Loucy (cell line): ENCODE data around the gene SLC43A2.

Experiments
- H2AFZ ChIP-seq: fragments of 200-600 bp; sonication (generic); 2 replicates; pipeline ENCODE4 v1.6.0; 2016; ENCODE audit warnings: antibody characterized with exemption, mild to moderate bottlenecking, low read length, moderate library complexity
- H3F3A ChIP-seq: fragments of 200-600 bp; 2 replicates; pipeline ENCODE4 v1.6.0; 2016; ENCODE audit warnings: antibody characterized with exemption, low read depth, mild to moderate bottlenecking
- H3K27me3 ChIP-seq: fragments of 200-600 bp; sonication (generic); 2 replicates; pipeline ENCODE4 v1.6.1; 2014; ENCODE audit warnings: low read length, mild to moderate bottlenecking; ENCODE audit not compliant: insufficient read depth, poor library complexity, severe bottlenecking
- H3K36me3 ChIP-seq: fragments of 200-600 bp; sonication (generic); 2 replicates; pipeline ENCODE4 v1.6.1; 2016; ENCODE audit warnings: low read length; ENCODE audit not compliant: insufficient read depth
- H3K4me1 ChIP-seq: fragments of 200-600 bp; sonication (generic); 2 replicates; pipeline ENCODE4 v1.5.1; 2014; ENCODE audit warnings: low read length, mild to moderate bottlenecking; ENCODE audit not compliant: insufficient read depth, poor library complexity, severe bottlenecking
- H3K4me2 ChIP-seq: fragments of 200-600 bp; sonication (generic); 2 replicates; pipeline ENCODE4 v1.6.0; 2014; ENCODE audit warnings: antibody characterized with exemption, low read length, low read depth, mild to moderate bottlenecking; ENCODE audit not compliant: poor library complexity, severe bottlenecking
- H3K4me3 ChIP-seq: fragments of 200-600 bp; sonication (generic); 2 replicates; pipeline ENCODE4 v1.5.1; 2014; ENCODE audit warnings: low read length, mild to moderate bottlenecking, mixed read lengths; ENCODE audit not compliant: poor library complexity, severe bottlenecking
- H3K79me2 ChIP-seq: fragments of 200-600 bp; sonication (generic); 2 replicates; pipeline ENCODE4 v1.6.1; 2014; ENCODE audit warnings: low read length; ENCODE audit not compliant: insufficient read depth
- H3K9ac ChIP-seq: fragments of 200-600 bp; sonication (generic); 2 replicates; pipeline ENCODE4 v1.6.0; 2014; ENCODE audit warnings: mild to moderate bottlenecking, low read depth, low read length, moderate library complexity; ENCODE audit not compliant: poor library complexity, severe bottlenecking
- H3K9me2 ChIP-seq: fragments of 200-600 bp; sonication (generic); replicated peaks from 2 replicates; pipeline ENCODE4 v1.6.1; 2016; ENCODE audit warnings: low read depth, low read length, mixed read lengths
- H3K9me3 ChIP-seq: fragments of 200-600 bp; sonication (generic); 2 replicates; pipeline ENCODE4 v1.6.1; 2014; ENCODE audit warnings: mild to moderate bottlenecking, antibody characterized with exemption, low read length, low read depth; ENCODE audit not compliant: insufficient read depth
- H4K20me1 ChIP-seq: fragments of 200-600 bp; sonication (generic); 2 replicates; pipeline ENCODE4 v1.6.0; 2014; ENCODE audit warnings: antibody characterized with exemption, low read length, mild to moderate bottlenecking; ENCODE audit not compliant: insufficient read depth, poor library complexity, severe bottlenecking
- CTCF ChIP-seq: fragments of 200-600 bp; sonication (generic); conservative IDR thresholded peaks from 2 replicates; pipeline ENCODE4 v1.5.1; 2014; ENCODE audit warnings: mild to moderate bottlenecking, antibody characterized with exemption, low read length
- EZH2phosphoT487 ChIP-seq: fragments of 200-600 bp; IDR thresholded peaks from 2 replicates; pipeline ENCODE4 v1.6.1; 2018; ENCODE audit warnings: antibody characterized with exemption, mild to moderate bottlenecking, moderate library complexity, borderline replicate concordance

Gene SLC43A2

GRCh38 chr17:1546292-1546922 is 82.2 kb downstream of the SLC43A2 start:
- Histone ChIP-seq H2AFZ (no peak overlapping the region), H3K9ac (no peak overlapping the region), H3K9me2 (no peaks in the 10 kb centered on the region), H3K36me3 (peaks cover 36% of the 10 kb centered on the region; the same call in 1 of the 2 replicates), H3K9me3 (no peaks in the 10 kb centered on the region), H3K79me2 (no peaks in the 10 kb centered on the region), H3K4me3 (no peak overlapping the region), H3K4me1 (no peaks in the 10 kb centered on the region), H3K4me2 (no peak overlapping the region), H3F3A (no peaks in the 10 kb centered on the region), H3K27me3 (no peaks in the 10 kb centered on the region), H4K20me1 (no peaks in the 10 kb centered on the region)
- TF ChIP-seq EZH2phosphoT487 (no peak), CTCF (no peak)

- H3K79me2 ChIP-seq = no peaks in the 10 kb centered on the region
- no peak overlapping the region for H2AFZ ChIP-seq
- H3K9me2 ChIP-seq = no peaks in the 10 kb centered on the region
- TF ChIP-seq EZH2phosphoT487 (no peak), CTCF (no peak)
- no peaks in the 10 kb centered on the region for H3F3A ChIP-seq
- no peaks in the 10 kb centered on the region for H4K20me1 ChIP-seq
- H3K9me3 ChIP-seq = no peaks in the 10 kb centered on the region
- no peaks in the 10 kb centered on the region for H3K4me1 ChIP-seq
- H3K36me3 ChIP-seq = peaks cover 36% of the 10 kb centered on the region; the same call in 1 of the 2 replicates
- no peaks in the 10 kb centered on the region for H3K27me3 ChIP-seq
- H3K9ac ChIP-seq = no peak overlapping the region
- H3K4me3 ChIP-seq = no peak overlapping the region
- H3K4me2 ChIP-seq = no peak overlapping the region
Observed at GRCh38 chr17:1545618-1546017, 83.0 kb downstream of the SLC43A2 start.

GRCh38 chr17:1542316-1542715 is 86.3 kb downstream of the SLC43A2 start:
- Histone ChIP-seq H3K36me3 (peaks cover 48% of the 10 kb centered on the region; the same call in 1 of the 2 replicates), H3K27me3 (no peaks in the 10 kb centered on the region), H4K20me1 (no peaks in the 10 kb centered on the region), H3K9me2 (no peaks in the 10 kb centered on the region), H2AFZ (no peak overlapping the region), H3K9ac (no peak overlapping the region), H3K4me1 (no peaks in the 10 kb centered on the region), H3K4me3 (no peak overlapping the region), H3K9me3 (no peaks in the 10 kb centered on the region), H3K4me2 (no peak overlapping the region), H3K79me2 (no peaks in the 10 kb centered on the region), H3F3A (no peaks in the 10 kb centered on the region)
- TF ChIP-seq EZH2phosphoT487 = no peak
- no peak for TF ChIP-seq CTCF
